ENCODE results near the gene ASAP3.
"Not testable (repeated sequence)": the region's sequence is repeated elsewhere in the genome, so short reads cannot be mapped to it uniquely, and the experiment has no call there.

Gene ASAP3

DNA sequence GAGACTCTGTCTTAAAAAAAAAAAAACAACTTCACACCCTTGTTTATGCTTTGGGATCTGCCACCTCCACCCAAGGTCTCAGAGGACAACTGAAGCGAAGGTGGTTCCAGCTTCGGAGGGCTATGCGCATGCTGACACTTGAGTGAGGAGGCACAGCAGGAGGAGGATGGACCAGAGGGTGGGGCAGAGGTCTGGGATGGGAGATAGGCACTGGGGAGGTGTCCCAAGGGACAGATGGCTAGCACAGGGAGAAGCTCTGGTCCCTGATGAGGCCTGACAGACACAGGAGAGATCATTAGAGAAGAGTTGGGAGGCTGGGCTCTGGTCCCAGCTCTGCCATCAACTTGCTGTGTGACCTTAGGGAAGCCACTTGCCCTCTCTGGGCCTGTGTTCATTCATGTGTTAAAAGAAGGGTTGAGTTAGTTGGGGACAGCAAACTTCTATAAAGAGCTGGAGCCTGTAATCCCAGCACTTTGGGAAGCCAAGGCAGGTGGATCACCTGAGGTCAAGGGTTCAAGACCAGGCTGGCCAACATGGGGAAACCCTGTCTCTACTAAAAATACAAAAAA, 30.2 kb upstream of the ASAP3 start:
- H3K4me3 ChIP-seq (ENCODE audit: low read length) = no peak overlapping the region
- TF ChIP-seq, protein P1, sequence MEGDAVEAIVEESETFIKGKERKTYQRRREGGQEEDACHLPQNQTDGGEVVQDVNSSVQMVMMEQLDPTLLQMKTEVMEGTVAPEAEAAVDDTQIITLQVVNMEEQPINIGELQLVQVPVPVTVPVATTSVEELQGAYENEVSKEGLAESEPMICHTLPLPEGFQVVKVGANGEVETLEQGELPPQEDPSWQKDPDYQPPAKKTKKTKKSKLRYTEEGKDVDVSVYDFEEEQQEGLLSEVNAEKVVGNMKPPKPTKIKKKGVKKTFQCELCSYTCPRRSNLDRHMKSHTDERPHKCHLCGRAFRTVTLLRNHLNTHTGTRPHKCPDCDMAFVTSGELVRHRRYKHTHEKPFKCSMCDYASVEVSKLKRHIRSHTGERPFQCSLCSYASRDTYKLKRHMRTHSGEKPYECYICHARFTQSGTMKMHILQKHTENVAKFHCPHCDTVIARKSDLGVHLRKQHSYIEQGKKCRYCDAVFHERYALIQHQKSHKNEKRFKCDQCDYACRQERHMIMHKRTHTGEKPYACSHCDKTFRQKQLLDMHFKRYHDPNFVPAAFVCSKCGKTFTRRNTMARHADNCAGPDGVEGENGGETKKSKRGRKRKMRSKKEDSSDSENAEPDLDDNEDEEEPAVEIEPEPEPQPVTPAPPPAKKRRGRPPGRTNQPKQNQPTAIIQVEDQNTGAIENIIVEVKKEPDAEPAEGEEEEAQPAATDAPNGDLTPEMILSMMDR (IDR thresholded peaks at IDR 0.05; ENCODE audit: insufficient read depth, low read depth, low read length, missing control alignments) = no peak
- DNase-seq (ENCODE audit: low read depth) = no peak

DNA sequence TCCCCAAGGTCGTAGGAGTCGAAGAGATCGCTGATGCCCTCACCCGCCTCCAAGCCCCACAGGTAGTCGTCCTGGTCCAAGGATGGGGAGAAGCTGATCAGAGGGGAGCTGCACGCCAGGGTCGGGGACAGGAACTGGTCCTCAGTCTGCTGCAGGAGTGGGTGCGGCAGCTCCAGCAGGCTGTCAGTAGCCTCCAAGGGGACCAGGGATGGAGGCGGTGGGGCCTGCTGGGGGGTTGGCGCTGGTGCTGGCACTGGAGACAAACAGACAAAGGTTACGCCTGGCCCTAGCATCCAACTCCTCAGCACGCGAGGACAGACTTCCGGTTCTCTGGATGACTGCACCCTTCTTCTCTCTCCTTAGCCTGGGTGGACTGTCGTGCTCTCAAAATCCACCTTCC, 25.9 kb upstream of the ASAP3 start:
- no peak overlapping the region for H3K4me3 ChIP-seq (ENCODE audit: low read length)
- TF ChIP-seq, protein P1 (IDR thresholded peaks at IDR 0.05; ENCODE audit: insufficient read depth, low read depth, low read length, missing control alignments) = no peak
- DNase-seq (ENCODE audit: low read depth) = no peak

DNA sequence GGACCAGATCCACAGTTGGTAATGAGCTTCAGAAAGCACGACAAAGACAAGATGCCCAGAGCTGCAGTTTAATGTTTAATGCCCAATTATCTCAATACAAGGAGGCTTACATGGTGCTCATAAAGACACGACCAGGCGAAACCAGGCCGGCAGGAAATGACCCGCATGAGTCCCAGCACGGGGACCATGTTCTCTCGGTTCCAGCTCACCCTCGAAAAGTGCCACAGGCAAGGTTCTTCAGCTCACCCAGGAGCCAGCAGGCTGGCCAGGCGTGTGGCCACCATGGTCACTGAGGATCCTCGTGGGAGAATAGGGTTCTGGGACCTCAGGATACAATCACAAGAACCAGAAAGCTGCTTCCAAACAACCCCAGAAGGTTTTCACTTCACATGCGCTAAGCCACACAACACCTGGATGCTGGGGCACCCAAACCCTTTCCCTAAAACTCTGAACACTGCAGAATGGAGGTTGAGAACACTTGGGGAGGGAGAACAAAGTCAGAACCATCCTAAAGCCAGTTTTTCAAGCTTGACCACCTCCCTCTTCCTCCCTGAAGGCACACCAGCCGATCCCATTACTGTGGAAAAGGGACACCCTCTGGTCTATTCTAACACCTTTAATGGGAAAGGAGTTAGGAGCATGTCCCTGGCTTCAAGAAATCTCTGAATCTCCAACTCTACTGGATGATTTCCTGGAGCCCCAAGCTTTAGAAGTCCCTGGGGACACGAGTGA, 22.6 kb upstream of the ASAP3 start:
- H3K4me3 ChIP-seq (ENCODE audit: low read length) = no peak overlapping the region
- TF ChIP-seq, protein P1 (IDR thresholded peaks at IDR 0.05; ENCODE audit: insufficient read depth, low read depth, low read length, missing control alignments) = no peak
- DNase-seq (ENCODE audit: low read depth) = peak; percentile 58

DNA sequence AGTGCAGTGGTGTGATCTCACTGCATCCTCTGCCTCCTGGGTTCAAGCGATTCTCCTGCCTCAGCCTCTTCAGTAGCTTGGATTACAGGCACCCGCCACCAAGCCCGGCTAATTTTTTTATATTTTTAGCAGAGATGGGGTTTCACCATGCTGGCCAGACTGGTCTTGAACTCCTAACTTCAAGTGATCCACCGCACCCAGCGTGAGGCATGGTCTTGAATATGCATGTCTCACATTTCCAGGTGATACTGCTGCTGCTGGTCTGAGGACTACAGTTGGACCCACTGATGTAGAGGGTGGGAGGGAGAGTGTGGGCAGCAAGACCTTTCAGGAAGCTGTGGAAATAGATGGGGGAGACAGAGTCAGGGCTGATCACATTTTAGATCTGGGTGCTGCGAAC, 21.9 kb upstream of the ASAP3 start:
- TF ChIP-seq, protein P1 (IDR thresholded peaks at IDR 0.05; ENCODE audit: insufficient read depth, low read depth, low read length, missing control alignments) = no peak
- no peak overlapping the region for H3K4me3 ChIP-seq (ENCODE audit: low read length)
- no peak for DNase-seq (ENCODE audit: low read depth)

DNA sequence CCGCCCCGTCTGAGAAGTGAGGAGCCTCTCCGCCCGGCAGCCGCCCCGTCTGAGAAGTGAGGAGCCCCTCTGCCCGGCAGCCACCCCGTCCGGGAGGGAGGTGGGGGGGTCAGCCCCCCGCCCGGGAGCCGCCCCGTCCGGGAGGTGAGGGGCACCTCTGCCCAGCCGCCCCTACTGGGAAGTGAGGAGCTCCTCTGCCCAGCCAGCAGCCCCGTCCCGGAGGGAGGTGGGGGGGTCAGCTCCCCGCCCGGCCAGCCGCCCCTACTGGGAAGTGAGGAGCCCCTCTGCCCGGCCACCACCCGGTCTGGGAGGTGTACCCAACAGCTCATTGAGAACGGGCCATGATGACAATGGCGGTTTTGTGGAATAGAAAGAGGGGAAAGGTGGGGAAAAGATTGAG, 20.2 kb upstream of the ASAP3 start:
- H3K4me3 ChIP-seq (ENCODE audit: low read length); DNase-seq (ENCODE audit: low read depth): not testable (repeated sequence)

DNA sequence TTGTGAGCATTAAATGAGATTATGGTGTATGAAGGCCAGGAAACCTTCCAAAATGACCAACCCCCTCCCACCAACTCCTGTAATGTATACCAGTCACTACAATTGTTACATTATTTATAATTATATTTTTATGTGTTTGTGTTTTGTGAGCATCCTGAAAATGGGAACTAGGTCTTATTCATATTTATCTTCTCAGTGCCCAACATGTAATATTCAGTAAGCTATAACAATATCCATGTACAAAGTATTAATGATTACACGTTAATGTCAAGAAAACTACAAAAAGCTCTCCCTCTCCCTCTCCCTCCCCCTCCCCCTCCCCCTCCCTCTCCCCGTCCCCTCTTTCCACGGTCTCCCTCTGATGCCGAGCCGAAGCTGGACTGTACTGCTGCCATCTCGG, 19.0 kb upstream of the ASAP3 start:
- DNase-seq (ENCODE audit: low read depth) = no peak
- no peak overlapping the region for H3K4me3 ChIP-seq (ENCODE audit: low read length)
- TF ChIP-seq, protein P1 (IDR thresholded peaks at IDR 0.05; ENCODE audit: insufficient read depth, low read depth, low read length, missing control alignments) = no peak

DNA sequence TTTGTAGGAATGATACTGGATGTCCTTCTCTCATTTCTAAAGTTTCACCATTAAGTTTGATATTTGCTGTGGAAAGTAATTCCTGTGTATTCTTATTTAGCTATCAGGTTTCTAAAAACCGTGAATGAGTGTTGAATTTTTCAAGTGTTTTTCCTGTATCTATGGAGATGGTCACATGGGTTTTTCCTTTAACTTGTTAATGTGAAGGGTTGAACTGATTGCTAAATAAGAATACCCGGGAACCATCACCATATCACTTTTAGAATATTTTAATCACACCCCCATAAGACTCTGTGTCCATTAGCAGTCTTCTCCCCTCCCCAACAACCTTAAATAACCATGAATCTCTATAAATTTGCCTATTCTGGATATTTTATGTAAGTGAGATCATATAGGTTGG, 16.5 kb upstream of the ASAP3 start:
- TF ChIP-seq, protein P1 (IDR thresholded peaks at IDR 0.05; ENCODE audit: insufficient read depth, low read depth, low read length, missing control alignments) = no peak
- DNase-seq (ENCODE audit: low read depth) = no peak
- no peak overlapping the region for H3K4me3 ChIP-seq (ENCODE audit: low read length)
